Measurements from ENCODE around the gene NLRC5.
"Not testable (repeated sequence)": the region's sequence is repeated elsewhere in the genome, so short reads cannot be mapped to it uniquely, and the experiment has no call there.

The NLRC5 gene

GRCh38 chr16:56960681-56961281 is 28.6 kb upstream of the NLRC5 start:
- DNase-seq (ENCODE audit: low spot score): no peak

- no peak for DNase-seq (ENCODE audit: low spot score)
Observed at GRCh38 chr16:56961386-56961785, 28.0 kb upstream of the NLRC5 start.

GRCh38 chr16:56961851-56962281 is 27.5 kb upstream of the NLRC5 start, which contains the start of gene CETP:
Gene CETP (plus strand): TSS chr16:56961950. CDS start chr16:56961980, 30 bp downstream.
- DNase-seq (ENCODE audit: low spot score): no peak

- peak; percentile 93 for DNase-seq (ENCODE audit: low spot score)
Observed at GRCh38 chr16:56964243-56965148, 24.9 kb upstream of the NLRC5 start.

GRCh38 chr16:56965149-56966092 is 23.9 kb upstream of the NLRC5 start:
- DNase-seq (ENCODE audit: low spot score): no peak

- DNase-seq (ENCODE audit: low spot score): no peak
Observed at GRCh38 chr16:56966093-56966475, 23.3 kb upstream of the NLRC5 start.

- DNase-seq (ENCODE audit: low spot score): no peak
Observed at GRCh38 chr16:56967733-56968132, 21.6 kb upstream of the NLRC5 start.

- DNase-seq (ENCODE audit: low spot score): no peak
Observed at GRCh38 chr16:56969769-56970168, 19.6 kb upstream of the NLRC5 start.

- no peak for DNase-seq (ENCODE audit: low spot score)
Observed at GRCh38 chr16:56970934-56971767, 18.2 kb upstream of the NLRC5 start.

GRCh38 chr16:56971768-56972043 is 17.7 kb upstream of the NLRC5 start:
- DNase-seq (ENCODE audit: low spot score): no peak

GRCh38 chr16:56972403-56973293 is 16.7 kb upstream of the NLRC5 start:
- DNase-seq (ENCODE audit: low spot score): no peak

- DNase-seq (ENCODE audit: low spot score): no peak
Observed at GRCh38 chr16:56973294-56973689, 16.1 kb upstream of the NLRC5 start.

GRCh38 chr16:56973899-56974298 is 15.5 kb upstream of the NLRC5 start:
- DNase-seq (ENCODE audit: low spot score): not testable (repeated sequence)

GRCh38 chr16:56974549-56975300 is 14.6 kb upstream of the NLRC5 start:
- no peak for DNase-seq (ENCODE audit: low spot score)

- DNase-seq (ENCODE audit: low spot score): no peak
Observed at GRCh38 chr16:56975714-56976113, 13.6 kb upstream of the NLRC5 start.

- no peak for DNase-seq (ENCODE audit: low spot score)
Observed at GRCh38 chr16:56977216-56977615, 12.1 kb upstream of the NLRC5 start.

GRCh38 chr16:56977823-56978430 is 11.4 kb upstream of the NLRC5 start:
- DNase-seq (ENCODE audit: low spot score): no peak

- no peak for DNase-seq (ENCODE audit: low spot score)
Observed at GRCh38 chr16:56980201-56980535, 9.2 kb upstream of the NLRC5 start.
